GM23338 (cell line): ENCODE measurements around the gene BRF1.

ENCODE experiments used
- CTCF ChIP-seq, 2 experiments: fragments of 200-600 bp in 1 of 2; sonication (generic) in 1 of 2; conservative IDR thresholded peaks; 2 replicates each; pipeline versions ENCODE4 v1.5.1 to v1.6.1; 2016 to 2017; ENCODE audit warnings: antibody characterized with exemption in 2 of 2, low read depth in 2 of 2, mild to moderate bottlenecking in 2 of 2, moderate library complexity in 1 of 2
- EZH2 ChIP-seq: fragments of 200-600 bp; sonication (generic); IDR thresholded peaks from one replicate; pipeline ENCODE4 v1.8.0; 2017; ENCODE audit warnings: antibody characterized with exemption, mild to moderate bottlenecking, low read depth; ENCODE audit not compliant: unreplicated experiment

- TF ChIP-seq CTCF (conservative IDR thresholded peaks at IDR 0.05; ENCODE audit: low read depth in 2 of 2) (no peak), EZH2 (no peak)
These were observed 116.3 kb downstream of the BRF1 start for GRCh38 chr14:105184461-105184860.
